Heart left ventricle (tissue), 13 donors: Measurements from ENCODE around the gene GPHA2.

Experiments used
- CTCF ChIP-seq, 12 donors: fragments of 200-600 bp; sonication (generic) in 4 of 12; IDR thresholded peaks; one replicate each; pipeline versions ENCODE4 v1.5.0 to v1.8.0; 2018 to 2022; ENCODE audit warnings: antibody characterized with exemption in 12 of 12, mild to moderate bottlenecking in 5 of 12
- POLR2A ChIP-seq, 2 donors: fragments of 450-650 bp; IDR thresholded peaks; one replicate each; pipeline ENCODE4 v1.6.1; 2017; ENCODE audit warnings: antibody characterized with exemption in 2 of 2, mild to moderate bottlenecking in 2 of 2, moderate library complexity in 2 of 2
- donor health status: ischemic (EF 13 %, LVEDD 7.1; RV severe dilation, severe dysfunction).
- donor health status: DM: no; HTN: yes; CAD: no.
- donor health status: DM: no; HTN: no; CAD: no.
- donor health status: ischemic (EF 25% LVEDD 6.9; RV normal size, moderate dysfunction).
- donor health status: ischemic (EF 25% LVEDD 5.7; RV mildly dilated, moderate dysfunction).
- donor health status: ischemic (EF 35%, LVEDD 5.7; RV mildly dilated, moderate dysfunction).
- donor health status: nonischemic (EF 11% LVEDD 7.7; RV severe dilation, severe dysfunction).
- donor health status: DM: yes; HTN: yes; CAD: no.
- donor health status: PGD.
- donor health status: ischemic (EF 29% LVEDD 5.4; RV normal size, mild dysfunction).
- donor health status: nonischemic (EF 23%, LVEDD 6.1; RV moderate dilation, normal function).

DNA sequence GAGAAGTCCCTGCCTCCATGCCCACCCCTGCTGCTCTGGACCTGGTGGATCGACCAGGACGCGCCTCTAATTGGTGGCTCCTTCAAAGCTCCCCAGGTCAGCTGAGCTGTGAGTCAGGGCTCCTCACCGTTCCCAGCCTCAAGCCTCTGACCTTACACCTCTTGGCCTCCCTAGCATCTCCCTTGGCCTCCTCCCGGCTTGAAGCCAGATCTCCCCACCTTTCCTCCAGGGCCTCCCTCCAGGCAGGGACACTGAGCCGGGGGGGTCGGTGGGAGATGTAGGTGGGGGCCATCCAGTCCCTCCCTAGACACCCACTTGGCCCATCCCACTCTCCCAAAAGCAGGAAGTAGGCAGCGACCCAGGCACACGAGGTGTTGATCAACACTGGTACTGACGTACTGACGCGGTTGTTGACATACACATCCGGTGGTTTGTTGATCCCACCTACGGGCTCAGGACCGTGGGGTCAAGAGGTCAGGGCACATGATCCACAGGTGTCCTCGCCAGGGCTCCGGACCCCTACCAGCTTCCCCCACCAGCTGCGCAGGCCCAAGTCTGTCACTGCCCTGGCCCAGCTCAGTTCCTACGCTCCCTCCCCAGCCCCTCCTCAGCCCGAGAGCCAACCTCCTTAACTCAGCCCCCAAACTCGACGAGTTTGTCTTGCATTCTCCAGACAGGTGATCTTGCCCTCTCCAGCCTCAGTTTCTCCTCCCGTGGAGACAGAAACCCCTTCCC, 19.5 kb downstream of the GPHA2 start:
- TF ChIP-seq POLR2A (IDR thresholded peaks at IDR 0.05) (no peak), CTCF (IDR thresholded peaks at IDR 0.05) (no peak)
